ENCODE results near the gene EMC10. TPM values are rescaled to one million over a fixed set of nuclear protein-coding genes. Genes with fewer than 3 reads are reported as not detected.
A peak's percentile ranks its signal among the peaks of the same experiment; 100 is the strongest.

EMC10 gene
- total and polyA plus RNA-seq, 10 of the 15 experiments (the other 5 are each of a cell fraction or from before 2014, with no cell fraction given), result 2.5 to 77.3 (median 20.3) TPM

DNA sequence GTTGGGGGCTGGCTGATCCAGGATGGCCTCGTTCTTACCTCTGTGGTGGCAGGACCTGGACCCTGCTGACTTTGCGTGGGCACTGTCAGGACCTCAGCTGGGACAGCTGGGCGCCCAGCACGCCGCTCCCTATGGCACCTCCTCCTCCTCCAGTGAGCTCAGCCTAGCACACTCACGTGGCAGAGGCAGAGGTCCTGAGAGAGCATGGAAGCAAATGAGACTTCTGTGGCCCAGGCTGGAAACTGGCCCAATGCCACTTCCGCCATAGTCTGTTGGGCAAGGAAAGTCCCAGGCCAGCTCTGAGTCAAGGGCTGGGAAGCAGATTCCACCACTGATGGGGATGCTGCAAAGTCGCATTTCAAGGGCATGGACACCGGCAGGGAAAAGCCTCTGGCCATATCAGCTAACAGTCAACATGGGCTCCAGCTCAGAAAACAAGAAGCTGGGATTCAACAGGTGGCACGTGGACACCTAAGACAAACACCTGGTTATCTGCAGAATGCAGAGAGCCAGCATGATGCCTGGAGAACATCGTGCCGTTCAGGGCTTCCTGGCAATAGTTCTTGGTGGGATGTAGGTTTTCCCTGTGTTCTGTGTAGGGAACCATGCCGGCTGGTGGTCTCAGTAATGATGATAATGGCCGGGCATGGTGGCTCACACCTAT, 26.9 kb upstream of the EMC10 start:
- DNase-seq (ENCODE audit: low read depth, low spot score) (no peak), FAIRE-seq (no peak), ATAC-seq (no peak)
- no peaks in the 10 kb centered on the region for H4K20me1 ChIP-seq (ENCODE audit: control insufficient read depth, insufficient read depth)
- in situ Hi-C loops (cut with MboI) (no loop called here), intact Hi-C loops (cut with micrococcal nuclease; ENCODE audit: unreplicated experiment) (no loop called here)
- H3K79me2 ChIP-seq (ENCODE audit: control insufficient read depth, insufficient read depth, low read length), result no peaks in the 10 kb centered on the region
- WGBS (ENCODE audit: insufficient coverage, insufficient replicate concordance, low lambda C conversion rate, missing lambda C conversion rate), result 56% methylated on average over 14 of the region's 14 CpGs
- BruUV-seq (replicated peaks), result no TSS peak
- RAD21 ChIA-PET (ENCODE audit: unreplicated experiment), result interaction anchor here (1.1 kb wide), 1 partner anchor 84 kb away, joined by 4 read pairs; the partner anchor contains the start of gene NAPSA
- H2AFZ ChIP-seq (ENCODE audit: control insufficient read depth, low read depth, low read length), result no peak overlapping the region
- H3K4me1 ChIP-seq (ENCODE audit: control insufficient read depth, insufficient read depth, low read length), result no peaks in the 10 kb centered on the region
- H3K36me3 ChIP-seq (ENCODE audit: control insufficient read depth in 2 of 2, insufficient read depth in 2 of 2, low read length in 1 of 2), result no peaks in the 10 kb centered on the region
- SMC1A ChIA-PET (ENCODE audit: uncharacterized antibody, unreplicated experiment), result no interaction called here
- no peaks in the 10 kb centered on the region for H3K27me3 ChIP-seq (replicated peaks in 1 of 2; ENCODE audit: control insufficient read depth in 2 of 2, insufficient read depth in 2 of 2, low read length in 1 of 2)
- H3K4me2 ChIP-seq (ENCODE audit: control insufficient read depth, insufficient read depth), result no peak overlapping the region
- no peak overlapping the region for H3K27ac ChIP-seq (ENCODE audit: control insufficient read depth, insufficient read depth)
- POLR2A ChIA-PET, result interaction anchor here (0.5 to 1.1 kb wide), 3 partner anchors 11 to 17 kb away, joined by 3 to 4 read pairs (median 3); no protein-coding TSS in a partner anchor
- H3K4me3 ChIP-seq, result no peak overlapping the region
- CTCF ChIA-PET, result interaction anchor here (0.8 to 1.4 kb wide), 2 partner anchors 8 to 101 kb away, joined by 3 to 4 read pairs; no protein-coding TSS in a partner anchor
- H3K9ac ChIP-seq (ENCODE audit: control insufficient read depth, insufficient read depth, low read length), result no peak overlapping the region
- no peaks in the 10 kb centered on the region for H3K9me3 ChIP-seq (replicated peaks; ENCODE audit: control insufficient read depth, insufficient read depth, low read length)
- TF ChIP-seq SUZ12 (IDR thresholded peaks at IDR 0.05; ENCODE audit: unreplicated experiment) (no peak), IKZF1 (conservative IDR thresholded peaks at IDR 0.05) (0 out of 2 replicates have a peak, but pooled peaks have one; percentile 20)

- Histone ChIP-seq H3K4me1 (ENCODE audit: control insufficient read depth, insufficient read depth, low read length) (no peaks in the 10 kb centered on the region), H3K9me3 (replicated peaks; ENCODE audit: control insufficient read depth, insufficient read depth, low read length) (no peaks in the 10 kb centered on the region), H3K4me2 (ENCODE audit: control insufficient read depth, insufficient read depth) (no peak overlapping the region), H3K4me3 (no peak overlapping the region), H3K9ac (ENCODE audit: control insufficient read depth, insufficient read depth, low read length) (no peak overlapping the region), H3K27me3 (replicated peaks in 1 of 2; ENCODE audit: control insufficient read depth in 2 of 2, insufficient read depth in 2 of 2, low read length in 1 of 2) (no peaks in the 10 kb centered on the region), H4K20me1 (ENCODE audit: control insufficient read depth, insufficient read depth) (no peaks in the 10 kb centered on the region), H3K79me2 (ENCODE audit: control insufficient read depth, insufficient read depth, low read length) (no peaks in the 10 kb centered on the region), H3K36me3 (ENCODE audit: control insufficient read depth in 2 of 2, insufficient read depth in 2 of 2, low read length in 1 of 2) (no peaks in the 10 kb centered on the region), H2AFZ (ENCODE audit: control insufficient read depth, low read depth, low read length) (no peak overlapping the region), H3K27ac (ENCODE audit: control insufficient read depth, insufficient read depth) (no peak overlapping the region)
- FAIRE-seq (no peak), DNase-seq (ENCODE audit: low read depth, low spot score) (no peak), ATAC-seq (no peak)
- WGBS (ENCODE audit: insufficient coverage, insufficient replicate concordance, low lambda C conversion rate, missing lambda C conversion rate), result 48% methylated on average over 30 of the region's 30 CpGs
- no TSS peak for BruUV-seq (replicated peaks)
- intact Hi-C loops (cut with micrococcal nuclease; ENCODE audit: unreplicated experiment), result no loop called here
- RAD21 ChIA-PET (ENCODE audit: unreplicated experiment), result no interaction called here
- in situ Hi-C loops (cut with MboI), result no loop called here
- SMC1A ChIA-PET (ENCODE audit: uncharacterized antibody, unreplicated experiment), result no interaction called here
- POLR2A ChIA-PET, result no interaction called here
- CTCF ChIA-PET, result interaction anchor here (0.7 to 1.4 kb wide), 3 partner anchors 9 to 35 kb away, joined by 3 to 4 read pairs (median 4); no protein-coding TSS in a partner anchor
- TF ChIP-seq JUNB (IDR thresholded peaks at IDR 0.05) (no peak), CTCF (IDR thresholded peaks at IDR 0.05 in 2 of 3, conservative IDR thresholded peaks at IDR 0.05 in 1 of 3; ENCODE audit: control insufficient read depth in 2 of 3, extremely low read depth in 1 of 3, insufficient read depth in 1 of 3, low read depth in 3 of 3, low read length in 3 of 3) (no peak), TCF7 (IDR thresholded peaks at IDR 0.05; ENCODE audit: borderline replicate concordance) (no peak), USF1 (IDR thresholded peaks at IDR 0.05; ENCODE audit: borderline replicate concordance, extremely low read length, insufficient read depth, low read depth, low read length) (no peak), EGR1 (IDR thresholded peaks at IDR 0.05; ENCODE audit: borderline replicate concordance in 1 of 2, low read depth in 2 of 2, low read length in 2 of 2) (no peak)
These were observed 25.7 kb upstream of the EMC10 start for GRCh38 chr19:50450369-50451222.
